Panc1 (cell line): ENCODE measurements around the gene CPSF2. TPM values are rescaled to one million over a fixed set of nuclear protein-coding genes. Genes with fewer than 3 reads are reported as not detected.

ENCODE experiments used
- ATAC-seq: fragments of 200-7000 bp; cut with Tn5 transposase; 2 replicates; pipeline ENCODE4 v1.9.1; 2020; ENCODE audit warnings: mild to moderate bottlenecking, moderate library complexity
- BruUV-seq: library from RNA; stranded (reverse); fragments of 400-500 nt; replicated peaks from 2 replicates; lab custom pipeline; 2021; lab: Mats Ljungman, UMichigan
- CTCF ChIA-PET: fragments of 300-600 bp; sonication (Branson Sonifier 250); formaldehyde crosslinking; loops from one replicate; lab custom pipeline; 2022; ENCODE audit warnings: antibody characterized with exemption; lab: Charles Lee
- POLR2A ChIA-PET: fragments of 300-600 bp; sonication (Branson Sonifier 250); formaldehyde crosslinking; loops from one replicate; lab custom pipeline; 2022; ENCODE audit warnings: antibody characterized with exemption; lab: Charles Lee
- DNase-seq: peaks from one replicate; pipeline ENCODE4 v3.0.0-alpha.2; 2010; ENCODE audit warnings: low read depth, low spot score
- H3K27ac ChIP-seq: 2 replicates; pipeline ENCODE4 v1.5.1; 2011; ENCODE audit warnings: mild to moderate bottlenecking, low read length, inconsistent platforms
- H3K27me3 ChIP-seq: fragments of 200-500 bp; sonication (Bioruptor generic); 2 replicates; pipeline ENCODE4 v1.6.0; 2014; ENCODE audit warnings: low read length, inconsistent platforms; ENCODE audit not compliant: control insufficient read depth, insufficient read depth
- H3K36me3 ChIP-seq: fragments of 200-500 bp; sonication (Bioruptor generic); 2 replicates; pipeline ENCODE4 v1.5.1; 2014; ENCODE audit warnings: inconsistent platforms, mild to moderate bottlenecking, low read length, moderate library complexity; ENCODE audit not compliant: control insufficient read depth, insufficient read depth
- H3K4me1 ChIP-seq: 2 replicates; pipeline ENCODE4 v1.5.1; 2011; ENCODE audit warnings: inconsistent platforms, mild to moderate bottlenecking, low read length, moderate library complexity; ENCODE audit not compliant: control insufficient read depth, insufficient read depth
- H3K4me3 ChIP-seq, 2 experiments: 2 replicates each; pipeline ENCODE4 v1.5.1; 2011 to 2012; ENCODE audit warnings: low read depth in 2 of 2, low read length in 2 of 2, mild to moderate bottlenecking in 2 of 2, inconsistent platforms in 1 of 2, moderate library complexity in 1 of 2
- H3K9me3 ChIP-seq: fragments of 200-500 bp; sonication (Bioruptor generic); 2 replicates; pipeline ENCODE4 v1.5.1; 2014; ENCODE audit warnings: low read depth, mild to moderate bottlenecking, inconsistent platforms, low read length, moderate library complexity; ENCODE audit not compliant: control insufficient read depth, insufficient read depth
- POLR2AphosphoS5 ChIP-seq: IDR thresholded peaks from 2 replicates; pipeline ENCODE4 v1.6.1; 2012; ENCODE audit warnings: mild to moderate bottlenecking, low read depth, low read length, moderate library complexity
- SIN3A ChIP-seq: IDR thresholded peaks from 2 replicates; pipeline ENCODE4 v1.6.1; 2012; ENCODE audit warnings: low read depth, mild to moderate bottlenecking, low read length, moderate library complexity, borderline replicate concordance; ENCODE audit not compliant: insufficient read depth
- TCF7L2 ChIP-seq: IDR thresholded peaks from 2 replicates; pipeline ENCODE4 v1.6.1; 2011; ENCODE audit warnings: mild to moderate bottlenecking, low read depth, low read length, inconsistent platforms
- in situ Hi-C: cut with HindIII; loops from 2 replicates; pipeline ENCODE4 v1.10.0; 2016; ENCODE audit warnings: low sequenced_read_pairs, low pct_unique_long_range_greater_than_20kb
- intact Hi-C: fragments of 100-400 bp; cut with micrococcal nuclease; formaldehyde crosslinking; loops from one replicate; pipeline ENCODE4 v1.10.0; 2022; ENCODE audit not compliant: unreplicated experiment
- total RNA-seq: library from RNA; stranded (reverse); gene quantifications from one replicate; pipeline ENCODE4 v1.2.1, GENCODE V29; 2021; ENCODE audit not compliant: unreplicated experiment
- TF ChIP-seq, protein P1 (sequence below), 2 experiments: IDR thresholded peaks; 2 replicates each; pipeline ENCODE4 v1.6.1; 2011 to 2012; ENCODE audit warnings: low read depth in 2 of 2, control low read depth in 1 of 2, low read length in 1 of 2, mild to moderate bottlenecking in 1 of 2, moderate library complexity in 1 of 2; ENCODE audit not compliant: insufficient read depth in 1 of 2
- TF ChIP-seq, protein P2 (sequence below): fragments of 450-650 bp; IDR thresholded peaks from 2 replicates; pipeline ENCODE4 v1.5.1; 2017; ENCODE audit warnings: mild to moderate bottlenecking

Gene CPSF2
- total RNA-seq, 1 experiment from 2014 or later = 62.0 TPM

GRCh38 chr14:92088494-92088893 lies 33.3 kb upstream of the CPSF2 start:
- in situ Hi-C loops = no loop called here
- intact Hi-C loops = no loop called here
- ChIA-PET POLR2A (no interaction called here), CTCF (no interaction called here)
- no peak overlapping the region for H3K4me3 ChIP-seq
- no peak overlapping the region for H3K27ac ChIP-seq
- TF ChIP-seq, protein P1, sequence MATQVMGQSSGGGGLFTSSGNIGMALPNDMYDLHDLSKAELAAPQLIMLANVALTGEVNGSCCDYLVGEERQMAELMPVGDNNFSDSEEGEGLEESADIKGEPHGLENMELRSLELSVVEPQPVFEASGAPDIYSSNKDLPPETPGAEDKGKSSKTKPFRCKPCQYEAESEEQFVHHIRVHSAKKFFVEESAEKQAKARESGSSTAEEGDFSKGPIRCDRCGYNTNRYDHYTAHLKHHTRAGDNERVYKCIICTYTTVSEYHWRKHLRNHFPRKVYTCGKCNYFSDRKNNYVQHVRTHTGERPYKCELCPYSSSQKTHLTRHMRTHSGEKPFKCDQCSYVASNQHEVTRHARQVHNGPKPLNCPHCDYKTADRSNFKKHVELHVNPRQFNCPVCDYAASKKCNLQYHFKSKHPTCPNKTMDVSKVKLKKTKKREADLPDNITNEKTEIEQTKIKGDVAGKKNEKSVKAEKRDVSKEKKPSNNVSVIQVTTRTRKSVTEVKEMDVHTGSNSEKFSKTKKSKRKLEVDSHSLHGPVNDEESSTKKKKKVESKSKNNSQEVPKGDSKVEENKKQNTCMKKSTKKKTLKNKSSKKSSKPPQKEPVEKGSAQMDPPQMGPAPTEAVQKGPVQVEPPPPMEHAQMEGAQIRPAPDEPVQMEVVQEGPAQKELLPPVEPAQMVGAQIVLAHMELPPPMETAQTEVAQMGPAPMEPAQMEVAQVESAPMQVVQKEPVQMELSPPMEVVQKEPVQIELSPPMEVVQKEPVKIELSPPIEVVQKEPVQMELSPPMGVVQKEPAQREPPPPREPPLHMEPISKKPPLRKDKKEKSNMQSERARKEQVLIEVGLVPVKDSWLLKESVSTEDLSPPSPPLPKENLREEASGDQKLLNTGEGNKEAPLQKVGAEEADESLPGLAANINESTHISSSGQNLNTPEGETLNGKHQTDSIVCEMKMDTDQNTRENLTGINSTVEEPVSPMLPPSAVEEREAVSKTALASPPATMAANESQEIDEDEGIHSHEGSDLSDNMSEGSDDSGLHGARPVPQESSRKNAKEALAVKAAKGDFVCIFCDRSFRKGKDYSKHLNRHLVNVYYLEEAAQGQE (IDR thresholded peaks at IDR 0.05; ENCODE audit: insufficient read depth in 1 of 2, low read depth in 2 of 2, low read length in 1 of 2) = no peak
- TF ChIP-seq POLR2AphosphoS5 (no peak), SIN3A (no peak), TCF7L2 (no peak)
- TF ChIP-seq, protein P2, sequence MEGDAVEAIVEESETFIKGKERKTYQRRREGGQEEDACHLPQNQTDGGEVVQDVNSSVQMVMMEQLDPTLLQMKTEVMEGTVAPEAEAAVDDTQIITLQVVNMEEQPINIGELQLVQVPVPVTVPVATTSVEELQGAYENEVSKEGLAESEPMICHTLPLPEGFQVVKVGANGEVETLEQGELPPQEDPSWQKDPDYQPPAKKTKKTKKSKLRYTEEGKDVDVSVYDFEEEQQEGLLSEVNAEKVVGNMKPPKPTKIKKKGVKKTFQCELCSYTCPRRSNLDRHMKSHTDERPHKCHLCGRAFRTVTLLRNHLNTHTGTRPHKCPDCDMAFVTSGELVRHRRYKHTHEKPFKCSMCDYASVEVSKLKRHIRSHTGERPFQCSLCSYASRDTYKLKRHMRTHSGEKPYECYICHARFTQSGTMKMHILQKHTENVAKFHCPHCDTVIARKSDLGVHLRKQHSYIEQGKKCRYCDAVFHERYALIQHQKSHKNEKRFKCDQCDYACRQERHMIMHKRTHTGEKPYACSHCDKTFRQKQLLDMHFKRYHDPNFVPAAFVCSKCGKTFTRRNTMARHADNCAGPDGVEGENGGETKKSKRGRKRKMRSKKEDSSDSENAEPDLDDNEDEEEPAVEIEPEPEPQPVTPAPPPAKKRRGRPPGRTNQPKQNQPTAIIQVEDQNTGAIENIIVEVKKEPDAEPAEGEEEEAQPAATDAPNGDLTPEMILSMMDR = no peak
- H3K27me3 ChIP-seq = no peaks in the 10 kb centered on the region
- no peaks in the 10 kb centered on the region; the same call in 1 of the 2 replicates for H3K36me3 ChIP-seq
- ATAC-seq (no peak), DNase-seq (no peak)
- BruUV-seq = no TSS peak
- no peaks in the 10 kb centered on the region for H3K4me1 ChIP-seq
- H3K9me3 ChIP-seq = no peaks in the 10 kb centered on the region

DNA sequence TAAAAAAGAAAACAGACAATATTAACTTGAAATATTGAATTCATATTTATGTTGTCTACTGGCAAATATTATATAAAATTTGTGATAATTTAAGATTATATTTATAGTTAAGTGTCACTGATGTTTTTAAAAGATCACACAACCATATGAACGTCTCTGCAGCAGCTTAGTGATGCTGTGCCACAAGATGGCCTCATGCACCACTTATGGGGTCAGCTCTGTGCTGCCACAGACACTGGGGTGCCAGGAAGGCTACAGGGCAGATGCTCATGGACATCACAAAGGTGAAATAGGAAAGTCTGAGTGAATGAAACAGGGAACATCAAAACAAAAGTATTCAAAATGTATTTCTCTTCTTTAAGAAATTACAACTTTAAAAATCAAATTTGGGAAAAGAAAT lies 28.4 kb upstream of the CPSF2 start:
- DNase-seq (no peak), ATAC-seq (peak; percentile 71; the same call in 1 of the 2 replicates)
- no TSS peak for BruUV-seq
- ChIA-PET CTCF (no interaction called here), POLR2A (no interaction called here)
- Histone ChIP-seq H3K27me3 (no peaks in the 10 kb centered on the region), H3K4me1 (no peaks in the 10 kb centered on the region), H3K4me3 (no peak overlapping the region), H3K36me3 (no peaks in the 10 kb centered on the region; the same call in 1 of the 2 replicates), H3K9me3 (no peaks in the 10 kb centered on the region), H3K27ac (no peak overlapping the region)
- TF ChIP-seq TCF7L2 (no peak), SIN3A (no peak), POLR2AphosphoS5 (no peak)
- TF ChIP-seq, protein P2 = no peak; the same call in none of the 2 replicates
- TF ChIP-seq, protein P1 (IDR thresholded peaks at IDR 0.05; ENCODE audit: insufficient read depth in 1 of 2, low read depth in 2 of 2, low read length in 1 of 2) = no peak
- in situ Hi-C loops (no loop called here), intact Hi-C loops (no loop called here)
